B cell (primary cell): Measurements from ENCODE around the gene TSPAN8.

Source experiments
- CTCF ChIP-seq: fragments of 200-600 bp; IDR thresholded peaks from one replicate; pipeline ENCODE4 v1.8.0; 2022; ENCODE audit warnings: antibody characterized with exemption, mild to moderate bottlenecking
- EZH2 ChIP-seq: IDR thresholded peaks from 2 replicates; pipeline ENCODE4 v1.6.1; 2012; ENCODE audit warnings: borderline replicate concordance, low read depth, mild to moderate bottlenecking, moderate library complexity, low read length; ENCODE audit not compliant: insufficient read depth, poor library complexity, severe bottlenecking

- TF ChIP-seq CTCF (no peak), EZH2 (no peak)
Observed at GRCh38 chr12:71174825-71175224, 17.0 kb upstream of the TSPAN8 start.
